Transverse colon (tissue), 4 donors: ENCODE results near the gene DEDD. TPM values are rescaled to one million over a fixed set of nuclear protein-coding genes. Genes with fewer than 3 reads are reported as not detected.
A peak's percentile ranks its signal among the peaks of the same experiment; 100 is the strongest.

Source experiments
- DNase-seq: peaks from one replicate; pipeline ENCODE4 v3.0.0-alpha.2; 2019
- H3K27ac ChIP-seq, 4 donors: fragments of 200-600 bp; sonication (generic); 2 replicates each; pipeline ENCODE4 v1.5.1; 2016 to 2018; ENCODE audit warnings: inconsistent platforms in 4 of 4
- H3K27me3 ChIP-seq: fragments of 200-600 bp; sonication (generic); 2 replicates; pipeline ENCODE4 v1.5.1; 2017; ENCODE audit warnings: inconsistent platforms
- H3K36me3 ChIP-seq, 4 donors: fragments of 200-600 bp; sonication (generic); 2 replicates each; pipeline ENCODE4 v1.5.1; 2017 to 2019; ENCODE audit warnings: inconsistent platforms in 4 of 4
- H3K4me1 ChIP-seq, 4 donors: fragments of 200-600 bp; sonication (generic); 2 replicates each; pipeline ENCODE4 v1.5.1; 2017 to 2020; ENCODE audit warnings: inconsistent platforms in 4 of 4
- H3K4me3 ChIP-seq, 4 donors: fragments of 200-600 bp; sonication (generic); 1 replicate in 1 of 4; 2 replicates in 3 of 4; pipeline versions ENCODE4 v1.5.1 to v1.6.1; 2017 to 2019; ENCODE audit warnings: inconsistent platforms in 4 of 4
- H3K9me3 ChIP-seq, 2 donors: fragments of 200-600 bp; sonication (generic); 2 replicates each; pipeline ENCODE4 v1.5.1; 2017 to 2019; ENCODE audit warnings: inconsistent platforms in 2 of 2
- EP300 ChIP-seq: sonication (generic); formaldehyde crosslinking; IDR thresholded peaks from one replicate; pipeline ENCODE4 v1.6.1; 2017; ENCODE audit warnings: antibody characterized with exemption, low read depth
- POLR2A ChIP-seq: fragments of 450-650 bp; IDR thresholded peaks from one replicate; pipeline ENCODE4 v1.6.1; 2016; ENCODE audit warnings: antibody characterized with exemption, mild to moderate bottlenecking, moderate library complexity
- POLR2AphosphoS5 ChIP-seq, 3 donors: sonication (generic); formaldehyde crosslinking; IDR thresholded peaks; one replicate each; pipeline ENCODE4 v1.6.1; 2016; ENCODE audit warnings: antibody characterized with exemption in 3 of 3
- WGBS, 2 donors: methylation state at CpG; one replicate each; pipeline ENCODE4 v1.1.5; 2018; ENCODE audit warnings: low coverage in 1 of 2; 5-methylcytosine and 5-hydroxymethylcytosine counted together
- in situ Hi-C, 4 donors: fragments of 200-750 bp; cut with MboI; loops; one replicate each; pipeline versions ENCODE4 v1.15.0 to v1.15.1; 2017; ENCODE audit warnings: low sequenced_read_pairs in 3 of 4, low pct_ligation_motif_present in 1 of 4, low pct_unique_long_range_greater_than_20kb in 1 of 4
- intact Hi-C: fragments of 100-400 bp; cut with DNase I; formaldehyde crosslinking; loops from one replicate; pipeline ENCODE4 v1.15.1; 2023; ENCODE audit warnings: low total_unique reads
- total RNA-seq, 4 donors: library from RNA; depleted of rRNA; stranded (reverse); fragments of >200 nt; gene quantifications; one replicate each; pipeline ENCODE4 v1.1.0, GENCODE V29; 2016
- TF ChIP-seq, protein P1 (sequence below), 5 experiments: fragments of 200-600 bp in 3 of 5; fragments of 450-650 bp in 2 of 5; sonication (generic) in 3 of 5; IDR thresholded peaks; 1 replicate in 2 of 5; 2 replicates in 3 of 5; pipeline ENCODE4 v1.5.1; 2016 to 2017; ENCODE audit warnings: antibody characterized with exemption in 5 of 5, inconsistent platforms in 3 of 5, mild to moderate bottlenecking in 2 of 5, moderate library complexity in 1 of 5

DEDD gene
- total RNA-seq, 4 donors from 2014 or later, result 30.3 to 73.7 (median 38.6) TPM

DNA sequence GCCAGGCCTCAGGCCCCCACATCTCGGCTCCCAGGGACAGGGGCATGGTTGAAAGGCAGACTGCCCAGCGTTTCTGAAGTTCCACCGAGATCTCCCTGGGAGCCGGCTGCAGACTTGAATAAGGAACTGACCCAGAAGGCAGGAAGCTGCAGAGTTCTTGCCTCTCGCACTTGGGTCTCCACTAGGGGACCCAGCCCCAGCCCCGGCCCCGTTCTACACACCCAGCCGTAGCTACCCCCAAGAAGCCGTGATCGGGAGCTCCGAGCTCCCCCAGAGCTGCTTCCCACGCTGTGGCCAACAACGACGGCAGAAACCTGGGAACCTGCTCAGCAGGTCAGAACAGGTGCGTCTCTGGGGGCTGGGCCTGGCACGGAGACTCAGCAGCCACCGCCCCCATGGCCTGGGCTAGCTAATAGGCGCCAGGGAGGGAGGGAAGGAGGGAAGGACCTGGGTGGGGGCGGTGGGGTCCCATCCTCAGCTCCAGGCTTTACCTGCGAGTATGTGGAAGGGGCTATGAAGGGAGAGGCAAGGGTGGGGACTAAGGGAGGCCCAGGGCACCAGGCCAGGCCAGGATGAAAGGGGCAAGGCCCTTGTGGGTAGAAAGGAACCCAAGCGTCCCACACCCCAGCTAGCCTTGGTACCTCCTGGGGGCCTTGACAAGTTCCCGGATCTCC lies 43.1 kb downstream of the DEDD start, which contains the start of gene NECTIN4:
Gene NECTIN4 (minus strand): TSS at position 308 of the 674 bp plus-strand sequence. CDS start 262 bp downstream, at position 46.
- DNase-seq, result peak; percentile 82
- Histone ChIP-seq H3K27me3 (no peaks in the 10 kb centered on the region), H3K36me3 (no peaks in the 10 kb centered on the region), H3K4me1 (peaks cover 0 to 18% (median 12%) of the 10 kb centered on the region in 4 donors), H3K4me3 (peak within 1 kb of the TSS in 2 of 4 donors; percentile 12 to 16), H3K9me3 (no peaks in the 10 kb centered on the region), H3K27ac (peak within 1 kb of the TSS; percentile 8 to 50 (median 26))
- in situ Hi-C loops, result loop anchor here in 1 of 4 donors (25.0 kb wide), 1 partner anchor 252 kb away; no protein-coding TSS in a partner anchor
- WGBS, 2 donors, result 25 to 68% methylated on average over 4 to 22 of the region's 22 CpGs
- intact Hi-C loops, result loop anchor here (5.0 kb wide), 1 partner anchor 1872 kb away; no protein-coding TSS in a partner anchor
- TF ChIP-seq POLR2AphosphoS5 (IDR thresholded peaks at IDR 0.05) (peak; percentile 29 to 78 (median 51)), POLR2A (peak; percentile 52), EP300 (no peak)
- TF ChIP-seq, protein P1, sequence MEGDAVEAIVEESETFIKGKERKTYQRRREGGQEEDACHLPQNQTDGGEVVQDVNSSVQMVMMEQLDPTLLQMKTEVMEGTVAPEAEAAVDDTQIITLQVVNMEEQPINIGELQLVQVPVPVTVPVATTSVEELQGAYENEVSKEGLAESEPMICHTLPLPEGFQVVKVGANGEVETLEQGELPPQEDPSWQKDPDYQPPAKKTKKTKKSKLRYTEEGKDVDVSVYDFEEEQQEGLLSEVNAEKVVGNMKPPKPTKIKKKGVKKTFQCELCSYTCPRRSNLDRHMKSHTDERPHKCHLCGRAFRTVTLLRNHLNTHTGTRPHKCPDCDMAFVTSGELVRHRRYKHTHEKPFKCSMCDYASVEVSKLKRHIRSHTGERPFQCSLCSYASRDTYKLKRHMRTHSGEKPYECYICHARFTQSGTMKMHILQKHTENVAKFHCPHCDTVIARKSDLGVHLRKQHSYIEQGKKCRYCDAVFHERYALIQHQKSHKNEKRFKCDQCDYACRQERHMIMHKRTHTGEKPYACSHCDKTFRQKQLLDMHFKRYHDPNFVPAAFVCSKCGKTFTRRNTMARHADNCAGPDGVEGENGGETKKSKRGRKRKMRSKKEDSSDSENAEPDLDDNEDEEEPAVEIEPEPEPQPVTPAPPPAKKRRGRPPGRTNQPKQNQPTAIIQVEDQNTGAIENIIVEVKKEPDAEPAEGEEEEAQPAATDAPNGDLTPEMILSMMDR (IDR thresholded peaks at IDR 0.05), result no peak

DNA sequence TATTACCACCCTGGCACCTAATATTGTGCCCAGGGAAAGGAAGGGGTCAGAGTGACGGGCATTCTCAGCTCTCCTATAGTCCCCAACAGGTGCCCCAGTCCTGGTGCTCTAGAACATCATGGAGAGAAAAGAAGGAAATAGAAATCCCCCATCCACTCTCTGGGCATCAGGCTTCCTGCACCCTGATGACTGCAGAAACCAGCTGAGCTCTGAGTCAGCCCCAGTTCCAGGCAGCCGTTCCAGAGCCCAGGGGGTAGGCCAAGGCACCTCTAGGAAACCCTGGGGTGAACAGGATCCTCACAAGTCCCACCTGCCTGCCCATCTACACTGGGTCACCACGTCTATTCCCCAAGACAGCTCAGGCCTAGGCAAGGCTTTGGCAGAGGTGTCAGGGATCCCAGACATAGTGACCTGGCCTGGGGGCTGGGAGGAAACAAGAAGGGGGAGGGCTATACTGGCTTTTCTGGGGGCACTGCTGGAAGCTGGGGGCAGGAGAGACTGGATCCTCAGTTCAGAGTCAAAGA lies 43.8 kb downstream of the DEDD start:
- Histone ChIP-seq H3K27ac (peak overlapping the region in 3 of 4 donors; percentile 8 to 50 (median 23)), H3K4me1 (peaks cover 2 to 22% (median 15%) of the 10 kb centered on the region in 4 donors)
- DNase-seq, result no peak

DNA sequence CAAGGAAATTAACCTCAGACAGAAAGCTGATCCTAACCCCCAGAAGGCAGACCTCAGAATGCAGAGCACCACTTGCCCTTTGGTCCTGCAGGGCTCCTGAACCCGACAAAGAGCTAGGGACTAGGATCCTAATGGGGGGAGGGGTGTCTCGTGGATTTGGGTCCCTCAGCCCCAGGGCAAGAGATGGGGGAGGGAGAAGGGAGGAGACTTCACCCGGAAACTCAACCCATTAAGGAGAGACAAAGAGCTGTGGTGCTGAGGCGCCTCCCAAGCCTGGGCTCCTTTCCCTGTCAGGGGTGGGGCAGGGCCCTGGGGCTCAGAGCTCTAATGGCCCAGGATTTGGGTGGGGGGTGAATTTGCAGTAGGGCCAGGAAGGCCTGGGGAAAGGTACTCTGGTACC lies 46.0 kb downstream of the DEDD start:
- Histone ChIP-seq H3K27ac (peak overlapping the region in 1 of 4 donors; percentile 43), H3K36me3 (no peaks in the 10 kb centered on the region), H3K9me3 (no peaks in the 10 kb centered on the region), H3K27me3 (no peaks in the 10 kb centered on the region), H3K4me3 (no peak overlapping the region), H3K4me1 (peaks cover 8 to 31% (median 23%) of the 10 kb centered on the region in 4 donors)
- DNase-seq, result peak; percentile 20
- TF ChIP-seq, protein P1 (IDR thresholded peaks at IDR 0.05), result no peak
- TF ChIP-seq POLR2A (no peak), POLR2AphosphoS5 (IDR thresholded peaks at IDR 0.05) (no peak), EP300 (no peak)
- 48% methylated on average over 4 of the region's 4 CpGs; no CpG with 5 or more reads in 1 of the 2 donors for WGBS, 2 donors
- intact Hi-C loops (loop anchor here (5.0 kb wide), 1 partner anchor 1869 kb away; no protein-coding TSS in a partner anchor), in situ Hi-C loops (loop anchor here in 1 of 4 donors (25.0 kb wide), 1 partner anchor 249 kb away; no protein-coding TSS in a partner anchor)

More for the DNA sequence above, 43.8 kb downstream of the DEDD start:
- H3K9me3 ChIP-seq, result no peaks in the 10 kb centered on the region
- TF ChIP-seq POLR2A, result no peak
- TF ChIP-seq EP300, result no peak
- no peak for TF ChIP-seq POLR2AphosphoS5 (IDR thresholded peaks at IDR 0.05)
- TF ChIP-seq, protein P1 (IDR thresholded peaks at IDR 0.05), result no peak
- intact Hi-C loops, result loop anchor here (5.0 kb wide), 1 partner anchor 1871 kb away; no protein-coding TSS in a partner anchor
- in situ Hi-C loops, result loop anchor here in 1 of 4 donors (25.0 kb wide), 1 partner anchor 251 kb away; no protein-coding TSS in a partner anchor
- H3K4me3 ChIP-seq, result peak overlapping the region in 2 of 4 donors; percentile 12 to 16
- H3K36me3 ChIP-seq, result no peaks in the 10 kb centered on the region
- WGBS, 2 donors, result 62 to 80% methylated on average over 1 to 3 of the region's 3 CpGs
- no peaks in the 10 kb centered on the region for H3K27me3 ChIP-seq

DNA sequence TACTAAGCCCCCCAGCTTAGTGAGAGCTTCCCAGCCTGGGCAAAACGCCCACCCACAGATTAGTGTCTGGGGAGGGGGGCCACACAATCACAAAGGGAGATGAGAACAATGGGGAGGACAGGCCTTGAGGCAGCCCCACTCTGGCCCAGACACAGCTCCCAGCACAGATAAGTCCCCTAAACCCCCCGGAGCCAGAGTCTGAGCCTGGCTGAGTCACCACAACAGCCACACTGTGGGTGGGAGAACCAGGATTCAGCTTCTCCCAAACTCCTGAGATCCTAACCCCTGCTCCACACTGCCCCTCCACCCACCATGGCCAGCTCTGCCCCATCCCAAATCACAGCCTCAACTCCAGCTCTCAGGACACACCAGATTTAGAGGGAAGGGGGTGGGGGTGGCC lies 47.3 kb downstream of the DEDD start:
- Histone ChIP-seq H3K9me3 (no peaks in the 10 kb centered on the region), H3K4me3 (no peak overlapping the region), H3K27me3 (no peaks in the 10 kb centered on the region), H3K27ac (no peak overlapping the region), H3K4me1 (peaks cover 8 to 31% (median 23%) of the 10 kb centered on the region in 4 donors), H3K36me3 (no peaks in the 10 kb centered on the region)
- no peak for TF ChIP-seq EP300
- TF ChIP-seq POLR2A, result no peak
- TF ChIP-seq POLR2AphosphoS5 (IDR thresholded peaks at IDR 0.05), result no peak
- TF ChIP-seq, protein P1 (IDR thresholded peaks at IDR 0.05), result no peak
- in situ Hi-C loops (loop anchor here in 1 of 4 donors (25.0 kb wide), 1 partner anchor 248 kb away; no protein-coding TSS in a partner anchor), intact Hi-C loops (loop anchor here (5.0 kb wide), 1 partner anchor 1868 kb away; no protein-coding TSS in a partner anchor)
- DNase-seq, result no peak
- WGBS, 2 donors, result 68% methylated on average over 2 of the region's 2 CpGs; no CpG with 5 or more reads in 1 of the 2 donors
